ENCODE data around the gene NME1. TPM values are rescaled to one million over a fixed set of nuclear protein-coding genes. Genes with fewer than 3 reads are reported as not detected.

The NME1 gene
- total RNA-seq, 3 donors from 2014 or later = 28.3 to 76.0 (median 28.4) TPM

- TF ChIP-seq POLR2A (IDR thresholded peaks at IDR 0.05) (no peak), POLR2AphosphoS5 (IDR thresholded peaks at IDR 0.05) (no peak)
- Histone ChIP-seq H3K4me3 (no peak overlapping the region), H3K36me3 (no peaks in the 10 kb centered on the region), H3K4me1 (no peaks in the 10 kb centered on the region), H3K9me3 (no peaks in the 10 kb centered on the region), H3K27me3 (no peaks in the 10 kb centered on the region), H3K27ac (no peak overlapping the region)
- no peak for DNase-seq (ENCODE audit: low spot score in 2 of 2)
- intact Hi-C loops (cut with DNase I; ENCODE audit: low total_unique reads) = no loop called here
These were observed 28.5 kb upstream of the NME1 start for GRCh38 chr17:51124640-51125503.

DNA sequence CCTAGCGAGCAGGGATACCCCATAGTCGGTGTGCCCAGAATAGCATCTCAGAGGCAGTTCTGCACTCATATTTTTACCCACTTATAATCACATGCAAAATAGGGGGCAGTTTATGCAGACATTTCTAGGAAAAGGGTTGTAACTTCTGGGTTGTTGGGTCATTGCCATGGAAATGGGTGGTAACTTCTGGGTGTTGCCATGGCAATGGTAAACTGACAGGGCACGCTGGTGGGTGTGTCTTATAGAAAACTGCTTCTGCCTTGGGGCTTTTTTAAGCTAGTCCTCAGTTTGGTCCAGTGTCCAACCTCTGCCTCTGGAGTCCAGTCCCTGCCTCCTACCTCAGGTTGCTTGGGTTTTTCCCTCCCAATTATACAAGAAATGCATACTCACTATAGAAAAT lies 25.3 kb upstream of the NME1 start:
- no peak for DNase-seq (ENCODE audit: low spot score in 2 of 2)
- Histone ChIP-seq H3K27me3 (no peaks in the 10 kb centered on the region), H3K27ac (no peak overlapping the region), H3K36me3 (no peaks in the 10 kb centered on the region), H3K4me3 (no peak overlapping the region), H3K9me3 (no peaks in the 10 kb centered on the region), H3K4me1 (no peaks in the 10 kb centered on the region)
- intact Hi-C loops (cut with DNase I; ENCODE audit: low total_unique reads) = no loop called here
- no peak for TF ChIP-seq CTCF (IDR thresholded peaks at IDR 0.05)
- TF ChIP-seq POLR2AphosphoS5 (IDR thresholded peaks at IDR 0.05) = no peak
- no peak for TF ChIP-seq POLR2A (IDR thresholded peaks at IDR 0.05)

DNA sequence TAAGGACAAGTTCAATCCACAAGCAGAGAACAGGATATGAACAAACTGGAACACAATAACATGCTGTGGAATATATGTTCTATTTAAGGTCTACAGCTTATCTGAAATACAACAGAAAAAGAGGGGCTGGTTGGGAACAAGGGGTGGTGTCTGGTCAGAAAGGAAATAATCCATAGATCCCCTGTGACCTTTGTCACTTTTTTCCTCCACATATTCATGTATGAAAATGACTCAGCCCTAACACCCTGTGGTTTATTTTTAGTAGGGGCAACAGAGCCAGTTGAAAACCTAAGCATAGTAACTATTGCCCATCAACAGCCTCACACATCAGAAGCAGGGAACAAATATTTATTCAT lies 20.4 kb upstream of the NME1 start:
- H3K36me3 ChIP-seq = no peaks in the 10 kb centered on the region
- DNase-seq (ENCODE audit: low spot score in 2 of 2) = no peak
- no peaks in the 10 kb centered on the region for H3K9me3 ChIP-seq
- no peaks in the 10 kb centered on the region for H3K4me1 ChIP-seq
- no peaks in the 10 kb centered on the region for H3K27me3 ChIP-seq
- TF ChIP-seq POLR2A (IDR thresholded peaks at IDR 0.05) (no peak), CTCF (IDR thresholded peaks at IDR 0.05) (no peak), POLR2AphosphoS5 (IDR thresholded peaks at IDR 0.05) (no peak)
- H3K27ac ChIP-seq = peak overlapping the region in 1 of 2 donors; percentile 25
- intact Hi-C loops (cut with DNase I; ENCODE audit: low total_unique reads) = no loop called here
- H3K4me3 ChIP-seq = no peak overlapping the region

DNA sequence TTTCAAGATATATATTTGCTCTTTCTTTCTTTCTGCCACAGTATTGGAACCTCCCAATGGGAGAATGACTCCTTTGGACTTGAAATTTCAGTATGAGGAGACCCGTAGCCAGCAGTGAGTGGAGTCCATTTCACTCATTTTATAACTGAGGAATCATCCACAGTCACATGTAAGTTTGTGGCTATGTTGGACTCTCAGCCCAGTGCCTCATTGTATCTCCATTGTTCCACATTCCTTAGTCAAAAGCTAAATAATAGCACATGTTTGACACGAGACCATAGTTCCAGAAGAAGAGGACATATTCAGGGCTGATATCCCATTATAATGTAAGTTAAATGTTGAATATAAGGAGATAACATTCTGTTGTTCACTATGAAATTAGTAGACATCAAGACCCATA lies 20.0 kb upstream of the NME1 start:
- no peaks in the 10 kb centered on the region for H3K9me3 ChIP-seq
- H3K36me3 ChIP-seq = no peaks in the 10 kb centered on the region
- intact Hi-C loops (cut with DNase I; ENCODE audit: low total_unique reads) = no loop called here
- no peak for TF ChIP-seq POLR2A (IDR thresholded peaks at IDR 0.05)
- no peak for TF ChIP-seq POLR2AphosphoS5 (IDR thresholded peaks at IDR 0.05)
- no peak for TF ChIP-seq CTCF (IDR thresholded peaks at IDR 0.05)
- H3K27ac ChIP-seq = peak overlapping the region in 1 of 2 donors; percentile 25
- no peaks in the 10 kb centered on the region for H3K27me3 ChIP-seq
- no peak for DNase-seq (ENCODE audit: low spot score in 2 of 2)
- no peaks in the 10 kb centered on the region for H3K4me1 ChIP-seq
- H3K4me3 ChIP-seq = no peak overlapping the region

- no peaks in the 10 kb centered on the region for H3K4me1 ChIP-seq
- intact Hi-C loops (cut with DNase I; ENCODE audit: low total_unique reads) = no loop called here
- no peaks in the 10 kb centered on the region for H3K27me3 ChIP-seq
- no peak for DNase-seq (ENCODE audit: low spot score in 2 of 2)
- H3K27ac ChIP-seq = no peak overlapping the region
- H3K4me3 ChIP-seq = no peak overlapping the region
- H3K9me3 ChIP-seq = no peaks in the 10 kb centered on the region
- no peaks in the 10 kb centered on the region for H3K36me3 ChIP-seq
- TF ChIP-seq POLR2AphosphoS5 (IDR thresholded peaks at IDR 0.05) (no peak), POLR2A (IDR thresholded peaks at IDR 0.05) (no peak), CTCF (IDR thresholded peaks at IDR 0.05) (no peak)
These were observed 17.4 kb upstream of the NME1 start for GRCh38 chr17:51135956-51136355.
